ENCODE measurements around the gene PER2. TPM values are rescaled to one million over a fixed set of nuclear protein-coding genes. Genes with fewer than 3 reads are reported as not detected.
"Not testable (repeated sequence)": the region's sequence is repeated elsewhere in the genome, so short reads cannot be mapped to it uniquely, and the experiment has no call there.

The PER2 gene
- polyA plus RNA-seq, 4 donors: 2.2 to 16.5 (median 4.1) TPM

GRCh38 chr2:238281826-238282480, 6.5 kb downstream of the PER2 start:
- 87 to 91% (median 88%) methylated on average over 13 of the region's 13 CpGs for WGBS, 3 donors
- FAIRE-seq (no peak), DNase-seq (no peak)
- Histone ChIP-seq H3K27ac (ENCODE audit: low read depth in 1 of 3, low read length in 2 of 3) (no peak overlapping the region), H3K27me3 (ENCODE audit: control insufficient read depth in 3 of 3, insufficient read depth in 3 of 3, low read length in 3 of 3) (no peaks in the 10 kb centered on the region), H3K36me3 (ENCODE audit: control insufficient read depth in 3 of 3, insufficient read depth in 2 of 3, low read depth in 1 of 3, low read length in 3 of 3) (peaks cover 0 to 54% (median under 1%) of the 10 kb centered on the region in 3 donors), H3K9me3 (ENCODE audit: control insufficient read depth in 2 of 2, insufficient read depth in 1 of 2, low read depth in 1 of 2, low read length in 1 of 2) (no peaks in the 10 kb centered on the region), H3K4me1 (ENCODE audit: control insufficient read depth in 3 of 3, insufficient read depth in 2 of 3, low read depth in 1 of 3, low read length in 2 of 3) (peaks cover 9 to 61% (median 27%) of the 10 kb centered on the region in 3 donors), H3K4me3 (ENCODE audit: low read depth in 1 of 3, low read length in 3 of 3) (no peak overlapping the region)

GRCh38 chr2:238280083-238280825, 8.2 kb downstream of the PER2 start:
- Histone ChIP-seq H3K36me3 (ENCODE audit: control insufficient read depth in 3 of 3, insufficient read depth in 2 of 3, low read depth in 1 of 3, low read length in 3 of 3) (peaks cover 0 to 63% (median 8%) of the 10 kb centered on the region in 3 donors), H3K4me1 (ENCODE audit: control insufficient read depth in 3 of 3, insufficient read depth in 2 of 3, low read depth in 1 of 3, low read length in 2 of 3) (peaks cover 7 to 50% (median 24%) of the 10 kb centered on the region in 3 donors), H3K27me3 (ENCODE audit: control insufficient read depth in 3 of 3, insufficient read depth in 3 of 3, low read length in 3 of 3) (no peaks in the 10 kb centered on the region), H3K27ac (ENCODE audit: low read depth in 1 of 3, low read length in 2 of 3) (peak overlapping the region; percentile 22 to 77 (median 72)), H3K9me3 (ENCODE audit: control insufficient read depth in 2 of 2, insufficient read depth in 1 of 2, low read depth in 1 of 2, low read length in 1 of 2) (no peaks in the 10 kb centered on the region), H3K4me3 (ENCODE audit: low read depth in 1 of 3, low read length in 3 of 3) (no peak overlapping the region)
- DNase-seq (peak; percentile 77 to 85), FAIRE-seq (no peak)
- 25 to 61% (median 44%) methylated on average over 12 of the region's 12 CpGs for WGBS, 3 donors

GRCh38 chr2:238279324-238279682, 9.1 kb downstream of the PER2 start:
- H3K4me1 ChIP-seq (ENCODE audit: control insufficient read depth in 3 of 3, insufficient read depth in 2 of 3, low read depth in 1 of 3, low read length in 2 of 3): peaks cover 2 to 50% (median 19%) of the 10 kb centered on the region in 3 donors
- WGBS, 3 donors: 83 to 96% (median 95%) methylated on average over 6 of the region's 6 CpGs
- FAIRE-seq (no peak), DNase-seq (no peak)
- H3K9me3 ChIP-seq (ENCODE audit: control insufficient read depth in 2 of 2, insufficient read depth in 1 of 2, low read depth in 1 of 2, low read length in 1 of 2): no peaks in the 10 kb centered on the region
- no peaks in the 10 kb centered on the region for H3K27me3 ChIP-seq (ENCODE audit: control insufficient read depth in 3 of 3, insufficient read depth in 3 of 3, low read length in 3 of 3)
- H3K36me3 ChIP-seq (ENCODE audit: control insufficient read depth in 3 of 3, insufficient read depth in 2 of 3, low read depth in 1 of 3, low read length in 3 of 3): peaks cover 0 to 69% (median 8%) of the 10 kb centered on the region in 3 donors
- peak overlapping the region in 1 of 3 donors; percentile 77 for H3K27ac ChIP-seq (ENCODE audit: low read depth in 1 of 3, low read length in 2 of 3)
- no peak overlapping the region for H3K4me3 ChIP-seq (ENCODE audit: low read depth in 1 of 3, low read length in 3 of 3)

GRCh38 chr2:238278626-238279323, 9.6 kb downstream of the PER2 start:
- Histone ChIP-seq H3K27me3 (ENCODE audit: control insufficient read depth in 3 of 3, insufficient read depth in 3 of 3, low read length in 3 of 3) (no peaks in the 10 kb centered on the region), H3K9me3 (ENCODE audit: control insufficient read depth in 2 of 2, insufficient read depth in 1 of 2, low read depth in 1 of 2, low read length in 1 of 2) (no peaks in the 10 kb centered on the region), H3K36me3 (ENCODE audit: control insufficient read depth in 3 of 3, insufficient read depth in 2 of 3, low read depth in 1 of 3, low read length in 3 of 3) (peaks cover 0 to 73% (median 8%) of the 10 kb centered on the region in 3 donors), H3K4me1 (ENCODE audit: control insufficient read depth in 3 of 3, insufficient read depth in 2 of 3, low read depth in 1 of 3, low read length in 2 of 3) (peaks cover 2 to 49% (median 16%) of the 10 kb centered on the region in 3 donors), H3K27ac (ENCODE audit: low read depth in 1 of 3, low read length in 2 of 3) (no peak overlapping the region), H3K4me3 (ENCODE audit: low read depth in 1 of 3, low read length in 3 of 3) (no peak overlapping the region)
- no peak for DNase-seq
- WGBS, 3 donors: 60 to 73% (median 71%) methylated on average over 9 of the region's 9 CpGs
- FAIRE-seq: no peak

GRCh38 chr2:238277695-238278094, 10.7 kb downstream of the PER2 start:
- no peak for FAIRE-seq
- DNase-seq: no peak
- H3K4me1 ChIP-seq (ENCODE audit: control insufficient read depth in 3 of 3, insufficient read depth in 2 of 3, low read depth in 1 of 3, low read length in 2 of 3): peaks cover 2 to 40% (median 9%) of the 10 kb centered on the region in 3 donors

GRCh38 chr2:238274152-238274865, 14.1 kb downstream of the PER2 start:
- Histone ChIP-seq H3K36me3 (ENCODE audit: control insufficient read depth in 3 of 3, insufficient read depth in 2 of 3, low read depth in 1 of 3, low read length in 3 of 3) (peaks cover 2 to 87% (median 16%) of the 10 kb centered on the region in 3 donors), H3K4me3 (ENCODE audit: low read depth in 1 of 3, low read length in 3 of 3) (no peak overlapping the region), H3K4me1 (ENCODE audit: control insufficient read depth in 3 of 3, insufficient read depth in 2 of 3, low read depth in 1 of 3, low read length in 2 of 3) (peaks cover 2 to 28% (median 5%) of the 10 kb centered on the region in 3 donors), H3K27ac (ENCODE audit: low read depth in 1 of 3, low read length in 2 of 3) (peak overlapping the region; percentile 75 to 91 (median 88)), H3K9me3 (ENCODE audit: control insufficient read depth in 2 of 2, insufficient read depth in 1 of 2, low read depth in 1 of 2, low read length in 1 of 2) (no peaks in the 10 kb centered on the region), H3K27me3 (ENCODE audit: control insufficient read depth in 3 of 3, insufficient read depth in 3 of 3, low read length in 3 of 3) (no peaks in the 10 kb centered on the region)
- WGBS, 3 donors: 32 to 74% (median 49%) methylated on average over 20 of the region's 20 CpGs
- FAIRE-seq (no peak), DNase-seq (peak; percentile 85 to 88)

More at GRCh38 chr2:238277695-238278094, 10.7 kb downstream of the PER2 start:
- Histone ChIP-seq H3K4me3 (ENCODE audit: low read depth in 1 of 3, low read length in 3 of 3) (no peak overlapping the region), H3K27me3 (ENCODE audit: control insufficient read depth in 3 of 3, insufficient read depth in 3 of 3, low read length in 3 of 3) (no peaks in the 10 kb centered on the region), H3K27ac (ENCODE audit: low read depth in 1 of 3, low read length in 2 of 3) (no peak overlapping the region), H3K36me3 (ENCODE audit: control insufficient read depth in 3 of 3, insufficient read depth in 2 of 3, low read depth in 1 of 3, low read length in 3 of 3) (peaks cover 0 to 70% (median 9%) of the 10 kb centered on the region in 3 donors), H3K9me3 (ENCODE audit: control insufficient read depth in 2 of 2, insufficient read depth in 1 of 2, low read depth in 1 of 2, low read length in 1 of 2) (no peaks in the 10 kb centered on the region)
- 84 to 88% (median 88%) methylated on average over 15 of the region's 15 CpGs for WGBS, 3 donors

GRCh38 chr2:238273433-238273832, 15.0 kb downstream of the PER2 start:
- not testable (repeated sequence) for FAIRE-seq; H3K27me3 ChIP-seq (ENCODE audit: control insufficient read depth in 3 of 3, insufficient read depth in 3 of 3, low read length in 3 of 3); H3K9me3 ChIP-seq (ENCODE audit: control insufficient read depth in 2 of 2, insufficient read depth in 1 of 2, low read depth in 1 of 2, low read length in 1 of 2); H3K4me3 ChIP-seq (ENCODE audit: low read depth in 1 of 3, low read length in 3 of 3)
- peak in 1 of 2 donors; percentile 33 for DNase-seq
- Histone ChIP-seq H3K4me1 (ENCODE audit: control insufficient read depth in 3 of 3, insufficient read depth in 2 of 3, low read depth in 1 of 3, low read length in 2 of 3) (peaks cover 0 to 20% (median 5%) of the 10 kb centered on the region in 3 donors), H3K27ac (ENCODE audit: low read depth in 1 of 3, low read length in 2 of 3) (peak overlapping the region in 1 of 3 donors; percentile 44), H3K36me3 (ENCODE audit: control insufficient read depth in 3 of 3, insufficient read depth in 2 of 3, low read depth in 1 of 3, low read length in 3 of 3) (peaks cover 2 to 82% (median 16%) of the 10 kb centered on the region in 3 donors)
- 40 to 75% (median 56%) methylated on average over 9 to 10 of the region's 10 CpGs for WGBS, 3 donors

- Histone ChIP-seq H3K4me1 (ENCODE audit: control insufficient read depth in 3 of 3, insufficient read depth in 2 of 3, low read depth in 1 of 3, low read length in 2 of 3) (peaks cover 0 to 19% (median 5%) of the 10 kb centered on the region in 3 donors), H3K27ac (ENCODE audit: low read depth in 1 of 3, low read length in 2 of 3) (no peak overlapping the region), H3K9me3 (ENCODE audit: control insufficient read depth in 2 of 2, insufficient read depth in 1 of 2, low read depth in 1 of 2, low read length in 1 of 2) (no peaks in the 10 kb centered on the region), H3K36me3 (ENCODE audit: control insufficient read depth in 3 of 3, insufficient read depth in 2 of 3, low read depth in 1 of 3, low read length in 3 of 3) (peaks cover 2 to 84% (median 21%) of the 10 kb centered on the region in 3 donors), H3K27me3 (ENCODE audit: control insufficient read depth in 3 of 3, insufficient read depth in 3 of 3, low read length in 3 of 3) (no peaks in the 10 kb centered on the region), H3K4me3 (ENCODE audit: low read depth in 1 of 3, low read length in 3 of 3) (no peak overlapping the region)
- DNase-seq (no peak), FAIRE-seq (no peak)
- WGBS, 3 donors: 90 to 99% (median 98%) methylated on average over 4 of the region's 4 CpGs
These were observed 16.3 kb downstream of the PER2 start for GRCh38 chr2:238272156-238272555.

All from small intestine (tissue), 7 donors.